Neutrophil (primary cell): Measurements from ENCODE around the gene GALNT17.
"Not testable (repeated sequence)": the region's sequence is repeated elsewhere in the genome, so short reads cannot be mapped to it uniquely, and the experiment has no call there.

ENCODE experiments used
- H3K27ac ChIP-seq: fragments of 200-600 bp; sonication (generic); 2 replicates; pipeline ENCODE4 v1.5.1; 2016; ENCODE audit warnings: mild to moderate bottlenecking, moderate library complexity
- H3K27me3 ChIP-seq: fragments of 200-600 bp; sonication (generic); 2 replicates; pipeline ENCODE4 v1.6.0; 2016; ENCODE audit warnings: mild to moderate bottlenecking
- H3K36me3 ChIP-seq: fragments of 200-600 bp; sonication (generic); 2 replicates; pipeline ENCODE4 v1.5.1; 2017
- H3K4me1 ChIP-seq, 2 experiments: fragments of 200-600 bp in 1 of 2; sonication (generic) in 1 of 2; 1 replicate in 1 of 2; 2 replicates in 1 of 2; pipeline versions ENCODE4 v1.5.1 to v1.6.1; 2013 to 2016; ENCODE audit warnings: low read depth in 1 of 2, low read length in 1 of 2, mild to moderate bottlenecking in 1 of 2, moderate library complexity in 1 of 2; ENCODE audit not compliant: control insufficient read depth in 1 of 2, insufficient read depth in 1 of 2
- H3K4me3 ChIP-seq, 2 experiments: fragments of 200-600 bp in 1 of 2; sonication (generic) in 1 of 2; 1 replicate in 1 of 2; 2 replicates in 1 of 2; pipeline ENCODE4 v1.5.1; 2013 to 2016; ENCODE audit warnings: low read depth in 1 of 2, low read length in 1 of 2, mild to moderate bottlenecking in 1 of 2, moderate library complexity in 1 of 2
- H3K9me3 ChIP-seq: fragments of 200-600 bp; sonication (generic); 2 replicates; pipeline ENCODE4 v1.5.1; 2016
- CTCF ChIP-seq: fragments of 200-600 bp; sonication (generic); IDR thresholded peaks from 2 replicates; pipeline ENCODE4 v1.5.1; 2016; ENCODE audit warnings: antibody characterized with exemption

The GALNT17 gene

DNA sequence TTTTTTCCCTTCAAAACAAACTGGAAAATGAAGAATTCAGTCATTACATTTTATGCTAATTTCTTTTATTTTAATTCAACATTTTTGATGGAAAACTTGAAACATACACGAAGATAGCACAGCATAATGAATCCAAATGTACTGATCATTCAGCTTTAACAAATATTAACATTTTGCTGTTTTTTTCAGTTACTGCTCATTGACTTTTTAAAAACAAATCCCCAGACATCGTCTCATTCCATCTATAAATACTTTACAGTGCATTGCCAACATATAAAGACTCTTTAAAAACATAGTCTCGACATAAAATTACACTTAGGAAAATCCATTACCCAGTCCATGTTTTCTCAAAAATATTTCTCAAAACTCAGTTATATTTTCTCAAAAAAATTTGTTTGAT lies 452.3 kb downstream of the GALNT17 start:
- no peaks in the 10 kb centered on the region for H3K9me3 ChIP-seq
- H3K27me3 ChIP-seq: no peaks in the 10 kb centered on the region
- no peaks in the 10 kb centered on the region for H3K36me3 ChIP-seq
- TF ChIP-seq CTCF: no peak
- no peak overlapping the region for H3K4me3 ChIP-seq
- H3K27ac ChIP-seq: no peak overlapping the region
- H3K4me1 ChIP-seq: no peaks in the 10 kb centered on the region

- Histone ChIP-seq H3K9me3 (no peaks in the 10 kb centered on the region), H3K4me1 (no peaks in the 10 kb centered on the region), H3K4me3 (no peak overlapping the region), H3K27ac (no peak overlapping the region), H3K36me3 (no peaks in the 10 kb centered on the region), H3K27me3 (no peaks in the 10 kb centered on the region)
- TF ChIP-seq CTCF: no peak
Measured at GRCh38 chr7:71591876-71592275, 459.9 kb downstream of the GALNT17 start.

DNA sequence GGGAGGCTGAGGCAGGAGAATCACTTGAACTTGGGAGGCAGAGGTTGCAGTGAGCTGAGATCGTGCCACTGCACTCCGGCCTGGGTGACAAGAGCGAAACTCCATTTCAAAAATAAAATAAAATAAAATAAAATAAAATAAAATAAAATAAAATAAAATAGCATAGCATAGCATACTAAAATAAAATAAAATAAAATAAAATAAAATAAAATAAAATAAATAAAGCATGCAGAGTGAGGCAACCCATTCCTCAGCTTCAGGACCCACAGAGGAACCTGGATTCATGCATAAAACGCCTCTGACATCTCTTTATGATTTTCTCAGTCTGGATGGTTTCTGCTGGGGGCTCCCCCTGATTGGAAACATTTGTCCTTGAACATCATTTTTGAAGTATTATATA lies 460.4 kb downstream of the GALNT17 start:
- not testable (repeated sequence) for H3K4me3 ChIP-seq, H3K4me1 ChIP-seq, H3K27ac ChIP-seq, H3K9me3 ChIP-seq, H3K36me3 ChIP-seq, H3K27me3 ChIP-seq

GRCh38 chr7:71594736-71595135 lies 462.8 kb downstream of the GALNT17 start:
- no peaks in the 10 kb centered on the region for H3K27me3 ChIP-seq
- no peak for TF ChIP-seq CTCF
- H3K9me3 ChIP-seq: no peaks in the 10 kb centered on the region
- no peak overlapping the region for H3K27ac ChIP-seq
- no peaks in the 10 kb centered on the region for H3K36me3 ChIP-seq
- no peaks in the 10 kb centered on the region for H3K4me1 ChIP-seq
- H3K4me3 ChIP-seq: no peak overlapping the region

DNA sequence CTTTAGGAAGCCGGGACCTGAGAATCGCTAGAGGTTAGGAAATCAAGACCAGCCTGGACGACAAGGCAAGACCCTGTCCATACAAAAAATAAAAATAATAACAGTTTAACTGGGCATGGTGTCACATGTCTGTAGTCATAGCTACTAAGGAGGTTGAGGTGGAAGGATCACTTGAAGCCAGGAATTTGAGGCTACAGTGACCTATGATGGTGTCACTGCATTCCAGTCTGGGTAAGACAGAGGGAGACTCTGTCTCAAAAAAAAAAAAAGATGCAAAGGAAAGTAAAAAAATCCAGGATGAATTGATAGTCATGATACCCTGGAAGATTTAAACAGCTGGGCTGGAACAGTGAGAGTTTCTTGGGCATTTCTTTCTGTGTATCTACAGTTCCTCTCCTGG lies 463.2 kb downstream of the GALNT17 start:
- Histone ChIP-seq H3K4me3 (no peak overlapping the region), H3K9me3 (no peaks in the 10 kb centered on the region), H3K4me1 (no peaks in the 10 kb centered on the region), H3K27ac (no peak overlapping the region), H3K36me3 (no peaks in the 10 kb centered on the region), H3K27me3 (no peaks in the 10 kb centered on the region)
- no peak for TF ChIP-seq CTCF

DNA sequence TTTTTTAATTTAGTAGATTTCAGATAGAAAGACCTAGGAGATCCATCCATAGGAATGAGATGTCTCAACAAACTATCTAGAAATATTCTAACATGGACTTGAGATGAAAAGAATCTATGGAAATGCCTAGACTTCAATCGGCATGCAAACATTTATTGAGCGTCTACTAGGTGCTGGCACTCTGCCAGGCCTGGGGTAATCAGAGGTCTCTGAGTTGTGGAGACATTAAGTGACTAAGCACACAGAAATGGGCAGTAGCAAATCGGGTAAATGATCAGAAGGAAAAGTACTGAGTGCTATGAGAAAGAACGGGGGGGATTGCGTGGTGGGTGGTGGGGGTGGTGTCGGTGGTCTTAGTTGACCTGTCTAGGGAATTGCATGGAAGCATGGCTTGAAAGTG lies 466.6 kb downstream of the GALNT17 start:
- Histone ChIP-seq H3K4me1 (no peaks in the 10 kb centered on the region), H3K27me3 (no peaks in the 10 kb centered on the region), H3K27ac (no peak overlapping the region), H3K9me3 (no peaks in the 10 kb centered on the region), H3K36me3 (no peaks in the 10 kb centered on the region), H3K4me3 (no peak overlapping the region)
- TF ChIP-seq CTCF: no peak
